ENCODE data around the gene NOS1AP.

NOS1AP gene

DNA sequence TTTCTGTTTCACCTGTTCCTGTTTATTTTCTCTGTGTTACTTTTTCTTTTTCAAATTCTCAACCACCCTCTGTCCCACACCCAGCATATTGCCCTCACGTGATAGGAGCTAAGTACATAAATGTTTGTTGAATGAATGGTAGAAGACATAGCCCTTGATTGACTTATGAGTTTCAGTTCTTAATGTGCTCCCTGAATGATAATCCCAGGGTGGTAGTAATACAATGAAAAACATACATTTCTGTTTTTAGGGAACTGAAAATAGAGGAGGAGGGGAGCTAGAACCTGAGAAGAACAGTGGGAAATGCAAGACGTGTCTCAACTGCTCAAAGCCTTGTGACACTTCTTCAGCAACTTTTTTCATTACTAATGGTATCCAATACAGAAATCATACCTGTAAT is 160.1 kb downstream of the NOS1AP start:
- DNase-seq = peak; percentile 19

GRCh38 chr1:162230096-162230495 is 160.6 kb downstream of the NOS1AP start:
- DNase-seq = no peak

DNA sequence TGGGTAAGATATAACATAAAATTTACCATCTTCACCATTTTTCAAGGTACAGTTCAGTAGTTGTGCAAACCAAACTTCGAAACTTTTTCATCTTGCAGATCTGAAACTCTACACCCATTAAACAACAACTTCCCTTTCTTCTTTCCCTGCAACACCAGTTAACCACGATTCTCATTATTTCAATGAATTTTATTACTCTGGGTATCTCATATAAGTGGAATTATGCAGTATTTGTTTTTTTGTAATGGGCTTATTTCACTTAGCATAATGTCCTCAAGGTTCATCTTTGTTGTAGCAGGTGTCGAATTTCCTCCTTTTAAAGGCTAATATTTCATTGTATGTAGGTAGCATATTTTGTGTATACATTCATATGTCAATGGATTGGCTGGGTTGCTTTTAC is 161.0 kb downstream of the NOS1AP start:
- no peak for DNase-seq

DNA sequence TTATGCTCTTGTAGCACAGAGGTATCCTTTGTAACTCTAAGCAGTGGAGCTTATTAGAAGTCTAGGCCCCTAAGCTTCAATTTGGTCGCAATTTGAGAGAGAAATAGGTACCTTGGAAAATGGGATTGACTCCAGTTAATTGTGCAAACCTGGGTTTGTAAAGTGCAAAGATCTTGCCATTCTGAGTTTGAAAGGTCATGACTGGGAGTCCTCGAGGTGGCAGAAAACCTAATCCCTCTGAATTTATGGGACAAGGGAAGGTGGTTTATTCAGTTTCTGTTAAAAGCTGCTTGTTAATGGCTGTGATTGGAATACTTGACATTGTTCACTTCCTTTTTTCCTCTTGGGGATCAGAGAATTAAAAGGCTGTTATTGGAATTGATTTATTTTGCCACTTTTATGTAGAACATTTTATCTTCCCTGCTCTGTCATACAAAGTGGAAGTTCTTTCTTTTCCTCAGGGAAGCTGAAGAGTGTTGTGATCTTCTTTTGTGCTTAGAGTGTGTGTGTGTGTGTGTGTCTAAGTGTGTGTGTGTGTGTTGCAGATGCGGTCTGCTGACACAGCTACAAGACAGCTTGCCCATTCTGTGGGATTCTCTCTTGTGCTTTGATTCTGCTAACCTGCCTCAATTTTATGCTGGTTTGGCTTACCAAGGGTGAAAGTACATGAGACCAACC is 162.7 kb downstream of the NOS1AP start:
- no peak for DNase-seq

- no peak for DNase-seq
Observed at GRCh38 chr1:162233066-162233465, 163.6 kb downstream of the NOS1AP start.

DNA sequence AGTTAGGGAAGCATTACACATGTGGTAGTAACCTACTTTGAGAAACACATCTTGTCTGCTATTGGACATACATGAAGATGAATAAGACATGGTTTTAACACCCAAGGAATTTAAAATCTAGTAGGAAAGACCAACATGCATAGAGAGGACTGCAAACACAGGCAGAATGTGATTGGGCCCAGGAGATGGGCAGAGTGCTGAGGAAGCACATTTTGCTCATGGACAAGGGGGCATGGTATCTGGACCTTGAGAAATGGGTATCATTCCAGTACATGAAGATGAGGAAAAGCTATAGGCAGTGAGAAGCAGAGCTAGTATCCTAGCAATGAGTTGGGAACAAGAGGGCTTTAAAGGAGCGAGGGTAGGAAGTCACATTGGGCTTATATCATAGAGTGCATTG is 164.4 kb downstream of the NOS1AP start:
- DNase-seq = no peak

DNA sequence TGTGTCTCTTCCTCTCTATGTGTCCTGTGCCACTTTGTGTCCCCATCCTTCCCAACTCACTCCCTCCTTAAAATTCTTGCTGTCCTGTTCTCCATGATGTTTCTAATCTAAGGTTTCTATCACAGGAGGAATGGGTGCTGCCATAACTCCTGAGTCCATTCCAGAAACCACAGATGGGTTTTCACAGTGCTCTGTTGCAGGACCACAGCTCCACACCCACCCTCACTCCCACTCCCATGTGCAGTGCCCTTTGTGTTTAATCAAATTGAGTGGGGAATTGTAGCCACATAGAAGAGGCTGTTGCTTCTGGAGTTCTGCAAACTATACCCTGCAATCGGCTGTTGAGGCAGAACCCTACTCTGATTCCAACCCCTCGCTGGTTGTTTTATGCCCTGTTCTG is 165.1 kb downstream of the NOS1AP start:
- no peak for DNase-seq

GRCh38 chr1:162235241-162235800 is 165.8 kb downstream of the NOS1AP start:
- no peak for DNase-seq

GRCh38 chr1:162236201-162236600 is 166.7 kb downstream of the NOS1AP start:
- DNase-seq = no peak

- no peak for DNase-seq
Observed at GRCh38 chr1:162236618-162237017, 167.1 kb downstream of the NOS1AP start.

DNA sequence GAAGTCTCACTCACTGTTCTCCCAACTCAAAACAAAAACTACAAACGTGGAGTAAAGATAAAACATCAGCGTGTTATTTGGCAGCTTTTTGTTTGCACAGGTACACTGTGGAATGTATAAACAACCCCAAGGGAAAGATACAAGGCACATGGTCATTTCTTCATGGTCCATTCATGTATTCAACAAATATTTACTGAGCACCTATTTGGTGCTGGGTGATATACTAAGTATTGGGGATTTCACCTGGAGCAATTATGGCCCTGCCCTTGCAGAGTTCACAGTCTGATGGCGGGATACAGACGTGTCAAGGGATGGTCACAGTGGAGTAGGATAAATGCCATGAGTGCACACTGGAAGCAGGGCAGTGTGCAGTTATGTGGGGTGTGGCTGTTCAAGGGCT is 171.1 kb downstream of the NOS1AP start:
- DNase-seq = no peak

DNA sequence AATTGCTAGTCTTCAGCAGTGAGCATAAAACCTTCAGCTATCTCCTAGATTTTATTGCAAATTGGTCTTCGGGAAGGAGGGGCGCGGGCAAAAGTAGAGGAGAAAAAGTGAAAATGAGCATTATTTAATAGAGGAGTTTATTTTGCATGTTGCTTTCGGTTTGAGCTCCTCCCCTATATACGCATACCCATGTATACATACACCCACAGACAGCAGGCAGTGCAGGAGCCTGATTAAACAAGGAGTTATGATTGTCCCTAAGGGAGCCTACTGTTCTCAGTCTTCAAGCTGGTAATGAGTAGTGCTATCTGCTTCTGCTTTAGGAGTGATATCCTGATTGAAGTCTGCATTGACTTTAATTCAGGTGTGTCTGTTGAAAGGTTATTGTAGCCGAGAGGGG is 173.3 kb downstream of the NOS1AP start:
- no peak for DNase-seq

DNA sequence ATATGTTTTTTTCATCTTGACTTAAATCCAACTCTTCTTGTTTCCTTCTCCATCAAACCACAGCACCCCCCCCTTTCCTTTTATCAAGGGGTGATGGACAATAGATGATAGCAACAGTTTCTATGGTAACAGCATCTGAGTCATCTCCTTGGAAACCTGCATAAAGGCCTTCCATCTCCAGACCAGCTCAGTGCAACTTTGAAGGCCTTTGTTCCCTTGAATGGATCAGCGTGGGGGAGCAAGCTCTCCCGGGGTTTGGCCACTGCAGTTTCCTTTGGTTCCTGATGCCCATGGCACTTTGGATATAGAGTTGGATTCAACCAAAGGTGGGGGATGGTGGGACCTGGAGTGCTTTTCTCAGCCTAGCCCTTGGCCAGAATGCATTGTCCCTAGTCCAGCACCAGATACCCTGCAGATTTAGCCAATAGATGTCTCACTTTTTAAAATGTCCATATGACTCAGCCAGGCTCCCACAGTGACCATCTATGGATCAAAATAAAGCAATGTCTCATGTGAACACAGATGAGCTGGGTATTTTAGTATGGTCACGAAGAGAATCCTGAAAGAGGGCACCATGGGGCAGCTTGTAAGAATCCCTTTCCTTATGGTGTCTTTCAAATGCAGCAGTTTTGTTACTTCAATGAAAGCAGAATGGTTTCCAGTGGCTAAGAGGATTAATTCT is 179.5 kb downstream of the NOS1AP start:
- DNase-seq = no peak

DNA sequence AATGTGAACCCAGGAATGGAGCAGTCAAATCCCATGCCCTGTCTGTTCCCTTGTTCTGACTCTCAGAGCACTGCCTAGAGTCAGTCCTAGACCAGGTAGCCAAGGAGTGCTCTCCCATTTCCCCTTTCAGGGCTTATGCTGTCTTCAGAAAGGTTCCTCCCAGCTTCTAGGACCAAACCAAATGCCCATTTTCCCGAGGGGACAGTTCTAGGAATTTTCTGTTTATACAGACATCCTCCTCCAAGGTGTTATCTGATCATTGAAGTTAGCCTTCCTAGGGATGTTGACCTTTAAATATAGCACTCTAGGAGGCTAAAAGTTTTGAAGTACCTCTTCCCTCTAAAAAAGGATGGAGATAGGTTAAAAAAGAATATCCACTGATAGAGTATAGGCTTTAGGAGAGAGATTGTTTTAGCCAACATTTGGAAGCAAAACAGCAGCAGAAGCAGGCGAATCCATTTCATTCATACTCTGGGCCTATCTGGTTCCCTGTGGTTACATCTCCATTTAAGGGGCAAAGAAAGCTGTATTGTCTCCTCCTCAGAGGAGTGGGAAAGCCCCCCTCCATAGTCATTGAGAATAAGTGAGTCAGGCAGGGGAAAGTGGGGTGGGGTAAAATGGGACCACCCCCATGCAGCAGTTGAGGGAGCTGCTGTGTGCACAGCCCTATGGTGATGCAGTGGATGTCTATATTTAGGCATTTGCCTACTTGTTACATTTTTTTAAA is 180.7 kb downstream of the NOS1AP start:
- no peak for DNase-seq

GRCh38 chr1:162251102-162251501 is 181.6 kb downstream of the NOS1AP start:
- DNase-seq = no peak

GRCh38 chr1:162252214-162252613 is 182.7 kb downstream of the NOS1AP start:
- DNase-seq = no peak

- no peak for DNase-seq
Observed at GRCh38 chr1:162253790-162254189, 184.3 kb downstream of the NOS1AP start.

GRCh38 chr1:162256287-162256686 is 186.8 kb downstream of the NOS1AP start:
- no peak for DNase-seq

- DNase-seq = no peak
Observed at GRCh38 chr1:162258394-162258793, 188.9 kb downstream of the NOS1AP start.

- DNase-seq = no peak
Observed at GRCh38 chr1:162259894-162260455, 190.5 kb downstream of the NOS1AP start.

DNA sequence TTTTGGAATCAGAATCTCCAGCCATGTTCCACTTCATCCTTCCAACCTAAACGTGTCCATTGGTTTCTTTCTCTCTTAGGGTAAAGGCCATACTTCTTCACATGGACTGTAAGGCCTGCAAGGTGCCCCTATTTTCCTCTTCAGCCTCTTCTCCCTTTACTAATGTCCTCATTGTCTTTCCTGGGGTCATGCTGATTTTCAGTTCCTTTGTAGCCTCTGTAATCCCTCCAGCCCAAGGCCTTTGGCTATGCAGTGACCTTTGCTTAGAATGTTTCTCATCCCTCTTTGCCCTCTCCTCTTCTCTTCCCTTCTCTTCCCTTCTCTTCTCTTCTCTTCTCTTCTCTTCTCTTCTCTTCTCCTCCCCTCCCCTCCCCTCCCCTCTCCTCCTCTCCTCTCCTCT is 194.6 kb downstream of the NOS1AP start:
- DNase-seq = no peak

- no peak for DNase-seq
Observed at GRCh38 chr1:162265983-162266382, 196.5 kb downstream of the NOS1AP start.

DNA sequence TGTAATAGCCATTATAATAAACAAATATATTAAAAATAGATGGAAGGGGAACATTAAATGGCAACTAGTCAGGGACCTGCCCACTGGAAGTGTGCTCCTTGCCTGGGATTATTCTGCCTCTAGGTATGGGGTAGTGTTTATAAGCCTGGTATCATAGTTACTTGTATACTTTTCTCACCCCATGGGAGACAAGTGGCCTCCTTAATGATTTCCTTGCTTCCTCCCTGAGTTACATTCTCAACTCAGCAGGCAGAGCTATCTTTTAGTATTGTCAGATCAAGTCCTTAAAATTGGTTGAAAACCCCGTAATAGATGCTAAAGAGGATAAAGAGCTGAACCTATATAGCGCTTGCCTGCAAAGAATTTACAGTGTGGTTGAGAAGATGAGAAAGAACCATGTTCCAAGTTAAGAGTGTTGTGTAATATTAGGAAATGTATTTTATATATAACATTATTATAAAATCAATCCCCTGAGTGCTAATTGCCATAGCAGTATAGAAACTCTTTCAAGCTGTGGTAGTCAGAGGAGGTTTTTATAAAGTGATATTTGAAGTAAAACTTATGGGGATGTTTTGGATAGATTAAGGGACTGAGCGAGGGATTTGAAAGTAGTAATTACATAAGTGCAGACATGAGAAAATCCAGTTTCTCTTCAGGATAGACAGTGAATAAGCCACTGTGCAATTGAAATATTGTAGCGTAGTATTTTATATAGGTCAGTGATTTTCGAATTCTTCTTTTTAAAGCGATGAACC is 200.7 kb downstream of the NOS1AP start:
- DNase-seq = no peak
